H1 (cell line): ENCODE results near the gene DPEP2NB. TPM values are rescaled to one million over a fixed set of nuclear protein-coding genes. Genes with fewer than 3 reads are reported as not detected.

Experiments
- CTCF ChIA-PET: fragments of 300-600 bp; sonication (Branson Sonifier 250); formaldehyde crosslinking; loops from one replicate; lab custom pipeline; 2021; ENCODE audit not compliant: partially characterized antibody; lab: Charles Lee
- POLR2A ChIA-PET: fragments of 300-600 bp; sonication (Branson Sonifier 250); formaldehyde crosslinking; loops from one replicate; lab custom pipeline; 2021; ENCODE audit warnings: inconsistent platforms; ENCODE audit not compliant: partially characterized antibody; lab: Charles Lee
- DNase-seq, 2 experiments: peaks; one replicate each; pipeline versions ENCODE4 v3.0.0 to v3.0.0-alpha.2; 2010 to 2022; ENCODE audit warnings: low spot score in 2 of 2, low read depth in 1 of 2, mixed read lengths in 1 of 2
- FAIRE-seq: peaks from 2 replicates; lab custom pipeline; 2011; peaks lifted over from hg19 to GRCh38; lab: Jason Lieb, UNC
- H2AFZ ChIP-seq: 2 replicates; pipeline ENCODE4 v1.8.1; 2012; ENCODE audit warnings: low read length, inconsistent platforms
- H2AK5ac ChIP-seq: 2 replicates; pipeline ENCODE4 v1.6.1; 2013; ENCODE audit warnings: low read depth, low read length
- H2BK120ac ChIP-seq: replicated peaks from 2 replicates; pipeline ENCODE3; 2013; ENCODE audit warnings: low read depth, low read length, inconsistent platforms
- H2BK12ac ChIP-seq: 2 replicates; pipeline ENCODE4 v1.6.1; 2013; ENCODE audit warnings: low read depth, low read length
- H2BK15ac ChIP-seq: 2 replicates; pipeline ENCODE4 v1.6.1; 2013; ENCODE audit warnings: low read length
- H2BK20ac ChIP-seq: 2 replicates; pipeline ENCODE4 v1.6.1; 2013; ENCODE audit warnings: low read length
- H2BK5ac ChIP-seq: 2 replicates; pipeline ENCODE4 v1.6.1; 2013; ENCODE audit warnings: low read depth, low read length
- H3K14ac ChIP-seq: 2 replicates; pipeline ENCODE4 v1.6.1; 2013; ENCODE audit warnings: inconsistent platforms; ENCODE audit not compliant: insufficient read length
- H3K18ac ChIP-seq: 2 replicates; pipeline ENCODE4 v1.6.1; 2013; ENCODE audit warnings: low read length; ENCODE audit errors: extremely low read depth
- H3K23ac ChIP-seq: 2 replicates; pipeline ENCODE4 v1.6.1; 2013; ENCODE audit warnings: inconsistent platforms; ENCODE audit not compliant: insufficient read length
- H3K23me2 ChIP-seq: 2 replicates; pipeline ENCODE4 v1.6.1; 2013; ENCODE audit warnings: low read depth, low read length
- H3K27ac ChIP-seq: 2 replicates; pipeline ENCODE4 v1.6.1; 2011; ENCODE audit warnings: low read depth, low read length, inconsistent platforms
- H3K27me3 ChIP-seq, 4 experiments: replicated peaks in 1 of 4; 1 replicate in 1 of 4; 2 replicates in 3 of 4; pipeline versions ENCODE4 v1.6.1 to v1.8.1; 2011 to 2013; ENCODE audit warnings: low read length in 3 of 4, mild to moderate bottlenecking in 3 of 4, inconsistent platforms in 2 of 4, mixed read lengths in 2 of 4, moderate library complexity in 1 of 4; ENCODE audit not compliant: control insufficient read depth in 3 of 4, insufficient read depth in 3 of 4; ENCODE audit errors: extremely low read depth in 1 of 4
- H3K36me3 ChIP-seq, 4 experiments: 2 replicates each; pipeline versions ENCODE4 v1.6.1 to v1.8.1; 2011 to 2013; ENCODE audit warnings: mild to moderate bottlenecking in 4 of 4, low read length in 3 of 4, moderate library complexity in 2 of 4, control low read depth in 1 of 4, inconsistent platforms in 1 of 4; ENCODE audit not compliant: insufficient read depth in 4 of 4, control insufficient read depth in 2 of 4
- H3K4ac ChIP-seq: replicated peaks from 2 replicates; pipeline ENCODE3; 2013; ENCODE audit warnings: low read length, low read depth, mixed read lengths, inconsistent platforms; ENCODE audit not compliant: insufficient read length
- H3K4me1 ChIP-seq, 4 experiments: replicated peaks in 1 of 4; 1 replicate in 1 of 4; 2 replicates in 3 of 4; pipeline versions ENCODE4 v1.6.1 to v1.8.1; 2011 to 2013; ENCODE audit warnings: low read length in 3 of 4, inconsistent platforms in 2 of 4, mixed read lengths in 1 of 4; ENCODE audit not compliant: insufficient read depth in 4 of 4, control insufficient read depth in 3 of 4
- H3K4me2 ChIP-seq, 2 experiments: 2 replicates each; pipeline versions ENCODE4 v1.6.1 to v1.8.1; 2011 to 2013; ENCODE audit warnings: low read depth in 2 of 2, low read length in 2 of 2, control low read depth in 1 of 2, inconsistent platforms in 1 of 2, mild to moderate bottlenecking in 1 of 2; ENCODE audit not compliant: insufficient read depth in 1 of 2
- H3K4me3 ChIP-seq, 4 experiments: fragments of 200-600, 300-600 bp in 1 of 4; sonication (generic), shearing (Covaris generic), sonication (Bioruptor Twin) in 1 of 4; 2 replicates each; pipeline versions ENCODE4 v1.5.1 to v1.8.1; 2011 to 2016; ENCODE audit warnings: low read length in 4 of 4, low read depth in 3 of 4, control low read depth in 2 of 4, inconsistent platforms in 2 of 4, mild to moderate bottlenecking in 2 of 4, mixed read lengths in 1 of 4, moderate library complexity in 1 of 4; ENCODE audit not compliant: insufficient read depth in 2 of 4; ENCODE audit errors: extremely low read depth in 1 of 4
- H3K56ac ChIP-seq: replicated peaks from 2 replicates; pipeline ENCODE3; 2013; ENCODE audit warnings: low read depth, mild to moderate bottlenecking, mixed read lengths, low read length, inconsistent platforms; ENCODE audit not compliant: insufficient read length
- H3K79me1 ChIP-seq: 2 replicates; pipeline ENCODE4 v1.6.1; 2013; ENCODE audit warnings: low read depth, low read length, control low read depth
- H3K79me2 ChIP-seq, 2 experiments: 2 replicates each; pipeline versions ENCODE4 v1.6.1 to v1.8.1; 2012 to 2013; ENCODE audit warnings: low read length in 2 of 2, mild to moderate bottlenecking in 2 of 2, inconsistent platforms in 1 of 2; ENCODE audit not compliant: insufficient read depth in 2 of 2, control insufficient read depth in 1 of 2
- H3K9ac ChIP-seq, 4 experiments: replicated peaks in 1 of 4; 1 replicate in 1 of 4; 2 replicates in 3 of 4; pipeline versions ENCODE4 v1.6.1 to v1.8.1; 2011 to 2013; ENCODE audit warnings: low read depth in 3 of 4, low read length in 3 of 4, control low read depth in 2 of 4, mild to moderate bottlenecking in 2 of 4, moderate library complexity in 2 of 4, inconsistent platforms in 1 of 4; ENCODE audit errors: extremely low read depth in 1 of 4
- H3K9me3 ChIP-seq, 2 experiments: 2 replicates each; pipeline versions ENCODE4 v1.6.1 to v1.8.1; 2012 to 2013; ENCODE audit warnings: mild to moderate bottlenecking in 2 of 2, moderate library complexity in 2 of 2, control low read depth in 1 of 2, inconsistent platforms in 1 of 2, low read depth in 1 of 2, low read length in 1 of 2, mixed read lengths in 1 of 2; ENCODE audit not compliant: insufficient read depth in 2 of 2
- H4K20me1 ChIP-seq, 2 experiments: replicated peaks in 1 of 2; 2 replicates each; pipeline versions ENCODE3 to v1.8.1; 2011 to 2013; ENCODE audit warnings: inconsistent platforms in 2 of 2, low read length in 2 of 2, mild to moderate bottlenecking in 1 of 2; ENCODE audit not compliant: insufficient read depth in 2 of 2, control insufficient read depth in 1 of 2
- H4K5ac ChIP-seq: 2 replicates; pipeline ENCODE4 v1.6.1; 2013; ENCODE audit warnings: low read length, low read depth, mixed read lengths, inconsistent platforms; ENCODE audit not compliant: insufficient read length
- H4K8ac ChIP-seq: 2 replicates; pipeline ENCODE4 v1.8.0; 2013; ENCODE audit warnings: mild to moderate bottlenecking, moderate library complexity, low read length, inconsistent platforms; ENCODE audit not compliant: insufficient read depth; ENCODE audit errors: extremely low read depth
- H4K91ac ChIP-seq: replicated peaks from 2 replicates; pipeline ENCODE3; 2013; ENCODE audit warnings: low read length, mixed read lengths, inconsistent platforms; ENCODE audit not compliant: insufficient read length
- CBX5 ChIP-seq: fragments of 300-800, 300-1000 bp; sonication (generic); IDR thresholded peaks from 2 replicates; pipeline ENCODE4 v1.7.1; 2016; ENCODE audit warnings: antibody characterized with exemption, low read length, low read depth
- SRF ChIP-seq: IDR thresholded peaks from 2 replicates; pipeline ENCODE4 v1.6.1; 2011; ENCODE audit warnings: mild to moderate bottlenecking, low read depth, low read length, moderate library complexity
- TAF7 ChIP-seq: optimal IDR thresholded peaks from 2 replicates; pipeline ENCODE3; 2011; ENCODE audit warnings: low read depth, mild to moderate bottlenecking, inconsistent platforms, low read length, moderate library complexity, borderline replicate concordance
- TBP ChIP-seq: IDR thresholded peaks from 2 replicates; pipeline ENCODE4 v1.6.1; 2011; ENCODE audit warnings: low read depth, low read length, improper control_type of control experiment
- WGBS, 2 experiments: shearing (Covaris generic) in 1 of 2; methylation state at CpG; one replicate each; pipeline versions ENCODE4 v1.1.6 to v1.1.7; 2013 to 2015; ENCODE audit warnings: low lambda C conversion rate in 2 of 2, mixed read lengths in 2 of 2, inconsistent platforms in 1 of 2, low coverage in 1 of 2, missing lambda C conversion rate in 1 of 2; ENCODE audit not compliant: insufficient replicate concordance in 2 of 2, insufficient coverage in 1 of 2, insufficient read length in 1 of 2; ENCODE audit errors: extremely low coverage in 1 of 2, missing lambda C conversion rate in 1 of 2; 5-methylcytosine and 5-hydroxymethylcytosine counted together
- polyA plus RNA-seq, 7 experiments: library from polyadenylated mRNA; depleted of rRNA in 3 of 7; stranded (reverse) in 5 of 7; unstranded in 2 of 7; fragments of >200 nt in 5 of 7; fragments of 200-250 nt in 2 of 7; gene quantifications; 1 replicate in 5 of 7; 2 replicates in 1 of 7; 4 replicates in 1 of 7; pipeline versions ENCODE4 v1.2.1 to v1.2.3, GENCODE V29; 2011 to 2013; ENCODE audit warnings: missing spikeins in 2 of 7, mixed read lengths in 2 of 7
- total RNA-seq: library from RNA; stranded (reverse); fragmentation: NEBNext Ultra II Directional; extraction: Animal tissue kit (Norgen Biotek cat#: 25700); gene quantifications from 2 replicates; pipeline ENCODE4 v1.2.1, GENCODE V29; 2021

The DPEP2NB gene
- total and polyA plus RNA-seq, 2 of the 8 experiments (the other 6 are each of a cell fraction or from before 2014, with no cell fraction given) = not detected

- 79% methylated on average over 6 of the region's 6 CpGs; no CpG with 5 or more reads in 1 of the 2 experiments for WGBS, 2 experiments
- POLR2A ChIA-PET = interaction anchor here (5.1 kb wide), 1 partner anchor 33 kb away, joined by 26 read pairs; the partner anchor contains the start of genes DDX28 and DUS2
These were observed 25.7 kb downstream of the DPEP2NB start for GRCh38 chr16:67990018-67990386.

More at GRCh38 chr16:67990018-67990386, 25.7 kb downstream of the DPEP2NB start:
- H3K4ac ChIP-seq = no peak overlapping the region
- H3K4me1 ChIP-seq = no peaks in the 10 kb centered on the region; a peak in 3 of 7 replicates
- H4K8ac ChIP-seq = no peak overlapping the region
- H3K4me3 ChIP-seq = no peak overlapping the region
- no peak overlapping the region for H3K27ac ChIP-seq
- CTCF ChIA-PET = interaction anchor here (0.6 to 4.1 kb wide), 7 partner anchors 9 to 54 kb away, joined by 3 to 23 read pairs (median 3); partner anchors contain the start of gene DPEP2
- no peak for FAIRE-seq
- no peak overlapping the region for H4K91ac ChIP-seq
- H2AFZ ChIP-seq = no peak overlapping the region
- no peak overlapping the region for H2BK12ac ChIP-seq
- no peaks in the 10 kb centered on the region for H3K9me3 ChIP-seq
- H3K14ac ChIP-seq = no peak overlapping the region
- no peaks in the 10 kb centered on the region for H3K79me2 ChIP-seq
- no peaks in the 10 kb centered on the region for H4K20me1 ChIP-seq
- H2BK120ac ChIP-seq = no peak overlapping the region
- H4K5ac ChIP-seq = no peak overlapping the region
- H3K27me3 ChIP-seq = peaks cover 0 to 12% (median 8%) of the 10 kb centered on the region in 4 experiments; a peak in 5 of 7 replicates
- no peak overlapping the region for H2BK20ac ChIP-seq
- no peak overlapping the region for H2BK5ac ChIP-seq
- no peak overlapping the region for H3K23ac ChIP-seq
- H3K56ac ChIP-seq = no peak overlapping the region
- no peak overlapping the region for H3K9ac ChIP-seq
- no peak overlapping the region for H2AK5ac ChIP-seq
- H3K23me2 ChIP-seq = no peaks in the 10 kb centered on the region; the same call in 1 of the 2 replicates
- TF ChIP-seq CBX5 (no peak), SRF (no peak), TBP (no peak), TAF7 (no peak)
- no peak overlapping the region for H3K18ac ChIP-seq
- no peak for DNase-seq
- no peak overlapping the region for H3K4me2 ChIP-seq
- no peaks in the 10 kb centered on the region; the same call in 1 of the 2 replicates for H3K79me1 ChIP-seq
- H3K36me3 ChIP-seq = no peaks in the 10 kb centered on the region
- no peak overlapping the region for H2BK15ac ChIP-seq
